Stimulated activated naive CD8-positive, alpha-beta T cell treated with anti-CD3 and anti-CD28 coated beads, Interleukin-15, amount 100 ng/mL, for 72 hours (primary cell): ENCODE measurements around the gene NCBP2.
"Not testable (repeated sequence)": the region's sequence is repeated elsewhere in the genome, so short reads cannot be mapped to it uniquely, and the experiment has no call there.

Experiments used
- ATAC-seq: fragments of 150-1000 bp; cut with Tn5 transposase; 2 replicates; pipeline ENCODE4 v1.10.0; 2021; ENCODE audit warnings: mild to moderate bottlenecking, moderate library complexity
- DNase-seq, 2 donors: peaks; one replicate each; pipeline ENCODE4 v3.0.0; 2021 to 2022
- H3K27ac Mint-ChIP-seq, 2 donors: one replicate each; pipeline ENCODE4 v1.8.0; 2022; ENCODE audit warnings: mild to moderate bottlenecking in 2 of 2, mixed read lengths in 2 of 2, moderate library complexity in 2 of 2
- H3K27me3 Mint-ChIP-seq: one replicate; pipeline ENCODE4 v1.8.0; 2022; ENCODE audit warnings: mixed read lengths
- H3K4me1 Mint-ChIP-seq: one replicate; pipeline ENCODE4 v1.8.0; 2022; ENCODE audit warnings: mild to moderate bottlenecking, mixed read lengths
- H3K4me3 Mint-ChIP-seq, 2 donors: one replicate each; pipeline ENCODE4 v1.8.0; 2022; ENCODE audit warnings: mild to moderate bottlenecking in 2 of 2, mixed read lengths in 2 of 2, moderate library complexity in 1 of 2
- H3K9me3 Mint-ChIP-seq, 2 donors: one replicate each; pipeline ENCODE4 v1.8.0; 2022; ENCODE audit warnings: mixed read lengths in 2 of 2

Gene NCBP2

GRCh38 chr3:196954832-196955231, 12.5 kb upstream of the NCBP2 start:
- H3K27me3 Mint-ChIP-seq: no peaks in the 10 kb centered on the region
- no peaks in the 10 kb centered on the region for H3K4me1 Mint-ChIP-seq
- ATAC-seq (no peak), DNase-seq (no peak)
- H3K4me3 Mint-ChIP-seq: no peak overlapping the region
- H3K9me3 Mint-ChIP-seq: no peaks in the 10 kb centered on the region
- H3K27ac Mint-ChIP-seq: no peak overlapping the region

GRCh38 chr3:196951371-196951770, 9.0 kb upstream of the NCBP2 start:
- no peak overlapping the region for H3K27ac Mint-ChIP-seq
- DNase-seq: no peak
- no peak overlapping the region for H3K4me3 Mint-ChIP-seq
- no peaks in the 10 kb centered on the region for H3K4me1 Mint-ChIP-seq
- no peak for ATAC-seq
- no peaks in the 10 kb centered on the region for H3K27me3 Mint-ChIP-seq
- H3K9me3 Mint-ChIP-seq: no peaks in the 10 kb centered on the region

GRCh38 chr3:196949750-196950149, 7.4 kb upstream of the NCBP2 start:
- DNase-seq (no peak), ATAC-seq (no peak)
- Mint-ChIP-seq H3K27ac (no peak overlapping the region), H3K9me3 (no peaks in the 10 kb centered on the region), H3K4me3 (no peak overlapping the region), H3K27me3 (no peaks in the 10 kb centered on the region), H3K4me1 (peaks cover 10% of the 10 kb centered on the region)

- Mint-ChIP-seq H3K27ac (no peak overlapping the region), H3K4me3 (no peak overlapping the region), H3K4me1 (peaks cover 15% of the 10 kb centered on the region), H3K27me3 (no peaks in the 10 kb centered on the region), H3K9me3 (no peaks in the 10 kb centered on the region)
- no peak for ATAC-seq
- DNase-seq: no peak
Measured at GRCh38 chr3:196949285-196949619, 6.9 kb upstream of the NCBP2 start.

GRCh38 chr3:196948442-196949284, 6.3 kb upstream of the NCBP2 start:
- DNase-seq (no peak), ATAC-seq (peak; percentile 41)
- Mint-ChIP-seq H3K27ac (no peak overlapping the region), H3K4me3 (no peak overlapping the region), H3K9me3 (no peaks in the 10 kb centered on the region), H3K4me1 (peaks cover 21% of the 10 kb centered on the region), H3K27me3 (no peaks in the 10 kb centered on the region)

GRCh38 chr3:196947860-196948441, 5.6 kb upstream of the NCBP2 start:
- no peak for DNase-seq
- ATAC-seq: peak; percentile 34
- H3K4me3 Mint-ChIP-seq: no peak overlapping the region
- H3K4me1 Mint-ChIP-seq: peaks cover 28% of the 10 kb centered on the region
- H3K27me3 Mint-ChIP-seq: no peaks in the 10 kb centered on the region
- no peaks in the 10 kb centered on the region for H3K9me3 Mint-ChIP-seq
- peak overlapping the region in 1 of 2 donors; percentile 69 for H3K27ac Mint-ChIP-seq

- Mint-ChIP-seq H3K27me3 (no peaks in the 10 kb centered on the region), H3K9me3 (no peaks in the 10 kb centered on the region), H3K4me3 (no peak overlapping the region), H3K27ac (peak overlapping the region in 1 of 2 donors; percentile 69), H3K4me1 (peaks cover 29% of the 10 kb centered on the region)
- ATAC-seq (no peak), DNase-seq (no peak)
Measured at GRCh38 chr3:196947136-196947859, 5.0 kb upstream of the NCBP2 start.

GRCh38 chr3:196944037-196944790, 1.9 kb upstream of the NCBP2 start:
- not testable (repeated sequence) for ATAC-seq
- Mint-ChIP-seq H3K4me1 (peaks cover 56% of the 10 kb centered on the region), H3K27ac (peak overlapping the region; percentile 37 to 98)

GRCh38 chr3:196942915-196943277, 568 bp upstream of the NCBP2 start:
- peak overlapping the region; percentile 96 to 98 for H3K27ac Mint-ChIP-seq
- H3K27me3 Mint-ChIP-seq: no peaks in the 10 kb centered on the region
- peaks cover 63% of the 10 kb centered on the region for H3K4me1 Mint-ChIP-seq
- peak overlapping the region; percentile 91 to 98 for H3K4me3 Mint-ChIP-seq
- DNase-seq: no peak
- ATAC-seq: peak; percentile 8
- no peaks in the 10 kb centered on the region for H3K9me3 Mint-ChIP-seq

More at GRCh38 chr3:196944037-196944790, 1.9 kb upstream of the NCBP2 start:
- not testable (repeated sequence) for H3K9me3 Mint-ChIP-seq, DNase-seq, H3K27me3 Mint-ChIP-seq
- H3K4me3 Mint-ChIP-seq: peak overlapping the region; percentile 91 to 98

GRCh38 chr3:196941729-196942225, 551 bp downstream of the NCBP2 start:
- Mint-ChIP-seq H3K27me3 (no peaks in the 10 kb centered on the region), H3K4me1 (peaks cover 68% of the 10 kb centered on the region), H3K27ac (peak overlapping the region; percentile 98), H3K4me3 (peak overlapping the region; percentile 91 to 98), H3K9me3 (no peaks in the 10 kb centered on the region)
- peak; percentile 62 for ATAC-seq
- peak; percentile 62 to 70 for DNase-seq

GRCh38 chr3:196938576-196938975, 3.8 kb downstream of the NCBP2 start:
- H3K4me1 Mint-ChIP-seq: peaks cover 46% of the 10 kb centered on the region
- H3K9me3 Mint-ChIP-seq: no peaks in the 10 kb centered on the region
- no peak overlapping the region for H3K4me3 Mint-ChIP-seq
- ATAC-seq: no peak
- H3K27me3 Mint-ChIP-seq: no peaks in the 10 kb centered on the region
- peak overlapping the region in 1 of 2 donors; percentile 34 for H3K27ac Mint-ChIP-seq
- no peak for DNase-seq

GRCh38 chr3:196938124-196938523, 4.2 kb downstream of the NCBP2 start:
- H3K9me3 Mint-ChIP-seq: no peaks in the 10 kb centered on the region
- no peak for ATAC-seq
- DNase-seq: no peak
- H3K27ac Mint-ChIP-seq: peak overlapping the region in 1 of 2 donors; percentile 11
- no peak overlapping the region for H3K4me3 Mint-ChIP-seq
- H3K4me1 Mint-ChIP-seq: peaks cover 42% of the 10 kb centered on the region
- H3K27me3 Mint-ChIP-seq: no peaks in the 10 kb centered on the region

- Mint-ChIP-seq H3K4me1 (peaks cover 33% of the 10 kb centered on the region), H3K9me3 (no peaks in the 10 kb centered on the region), H3K4me3 (no peak overlapping the region), H3K27me3 (no peaks in the 10 kb centered on the region), H3K27ac (no peak overlapping the region)
- ATAC-seq (no peak), DNase-seq (no peak)
Measured at GRCh38 chr3:196936288-196936687, 6.0 kb downstream of the NCBP2 start.

GRCh38 chr3:196932600-196932999, 9.7 kb downstream of the NCBP2 start:
- ATAC-seq: no peak
- no peak overlapping the region for H3K4me3 Mint-ChIP-seq
- DNase-seq: no peak

GRCh38 chr3:196931828-196932587, 10.3 kb downstream of the NCBP2 start:
- no peaks in the 10 kb centered on the region for H3K27me3 Mint-ChIP-seq
- no peaks in the 10 kb centered on the region for H3K4me1 Mint-ChIP-seq
- ATAC-seq (no peak), DNase-seq (no peak)
- peak overlapping the region in 1 of 2 donors; percentile 54 for H3K27ac Mint-ChIP-seq
- H3K9me3 Mint-ChIP-seq: no peaks in the 10 kb centered on the region
- H3K4me3 Mint-ChIP-seq: no peak overlapping the region

More at GRCh38 chr3:196932600-196932999, 9.7 kb downstream of the NCBP2 start:
- Mint-ChIP-seq H3K27me3 (no peaks in the 10 kb centered on the region), H3K9me3 (no peaks in the 10 kb centered on the region), H3K27ac (peak overlapping the region in 1 of 2 donors; percentile 54), H3K4me1 (peaks cover 2% of the 10 kb centered on the region)
